Suprapubic skin (tissue), 4 donors: ENCODE data around the gene MAP3K20. TPM values are rescaled to one million over a fixed set of nuclear protein-coding genes. Genes with fewer than 3 reads are reported as not detected.
"Not testable (repeated sequence)": the region's sequence is repeated elsewhere in the genome, so short reads cannot be mapped to it uniquely, and the experiment has no call there.

Source experiments
- DNase-seq, 2 donors: peaks; one replicate each; pipeline ENCODE4 v3.0.0-alpha.2; 2019; ENCODE audit warnings: low spot score in 2 of 2
- H3K27ac ChIP-seq: fragments of 200-600 bp; sonication (generic); one replicate; pipeline ENCODE4 v1.5.1; 2019
- H3K27me3 ChIP-seq: fragments of 200-600 bp; sonication (generic); one replicate; pipeline ENCODE4 v1.5.1; 2019
- H3K36me3 ChIP-seq: fragments of 200-600 bp; sonication (generic); one replicate; pipeline ENCODE4 v1.5.1; 2019
- H3K4me1 ChIP-seq: fragments of 200-600 bp; sonication (generic); one replicate; pipeline ENCODE4 v1.5.1; 2019
- H3K4me3 ChIP-seq: fragments of 200-600 bp; sonication (generic); one replicate; pipeline ENCODE4 v1.5.1; 2019; ENCODE audit warnings: mild to moderate bottlenecking
- H3K9me3 ChIP-seq: fragments of 200-600 bp; sonication (generic); one replicate; pipeline ENCODE4 v1.5.1; 2019
- EP300 ChIP-seq: sonication (generic); formaldehyde crosslinking; IDR thresholded peaks from one replicate; pipeline ENCODE4 v1.6.1; 2017; ENCODE audit warnings: antibody characterized with exemption
- POLR2A ChIP-seq, 2 donors: fragments of 450-650 bp; IDR thresholded peaks; one replicate each; pipeline ENCODE4 v1.6.1; 2017; ENCODE audit warnings: antibody characterized with exemption in 2 of 2, mild to moderate bottlenecking in 2 of 2, moderate library complexity in 2 of 2
- POLR2AphosphoS5 ChIP-seq, 3 donors: sonication (generic); formaldehyde crosslinking; IDR thresholded peaks; one replicate each; pipeline ENCODE4 v1.6.1; 2017; ENCODE audit warnings: antibody characterized with exemption in 3 of 3
- WGBS: methylation state at CpG from one replicate; pipeline ENCODE4 v1.1.5; 2018; 5-methylcytosine and 5-hydroxymethylcytosine counted together
- total RNA-seq, 4 donors: library from RNA; depleted of rRNA; stranded (reverse); fragments of >200 nt; gene quantifications; one replicate each; pipeline ENCODE4 v1.1.0, GENCODE V29; 2016
- TF ChIP-seq, protein P1 (sequence below), 2 donors: fragments of 200-600 bp in 1 of 2; fragments of 450-650 bp in 1 of 2; sonication (generic) in 1 of 2; IDR thresholded peaks; one replicate each; pipeline ENCODE4 v1.5.1; 2016 to 2019; ENCODE audit warnings: antibody characterized with exemption in 2 of 2, mild to moderate bottlenecking in 1 of 2, moderate library complexity in 1 of 2

The MAP3K20 gene
- total RNA-seq, 4 donors from 2014 or later: 26.2 to 40.3 (median 33.6) TPM

DNA sequence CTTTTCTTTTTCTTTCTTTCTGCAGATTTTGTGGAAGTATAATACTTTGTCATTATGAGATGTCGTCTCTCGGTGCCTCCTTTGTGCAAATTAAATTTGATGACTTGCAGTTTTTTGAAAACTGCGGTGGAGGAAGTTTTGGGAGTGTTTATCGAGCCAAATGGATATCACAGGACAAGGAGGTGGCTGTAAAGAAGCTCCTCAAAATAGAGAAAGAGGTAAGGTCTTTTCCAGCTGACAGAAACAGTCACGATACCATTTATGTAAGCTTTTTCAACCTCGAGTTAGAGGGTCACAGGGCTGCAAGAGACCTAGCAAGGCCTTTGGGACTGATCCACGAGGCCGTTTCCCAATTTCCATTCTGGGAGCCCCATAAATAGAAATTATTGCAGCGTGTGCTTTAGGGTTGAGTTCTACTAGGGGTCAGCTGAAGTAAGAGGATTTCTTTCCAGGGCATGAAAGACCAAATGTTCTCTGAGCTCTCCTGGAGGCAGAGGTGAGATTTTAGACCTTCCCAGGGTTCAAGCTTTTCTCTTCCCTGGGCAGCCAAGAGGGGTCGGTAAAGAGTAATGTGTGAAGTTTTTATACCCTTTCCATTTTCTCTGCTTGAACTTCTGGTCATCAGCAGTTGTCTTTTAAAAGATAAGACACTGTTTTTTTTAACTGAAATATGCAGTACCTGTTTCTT, 15.5 kb downstream of the MAP3K20 start:
- TF ChIP-seq EP300: no peak
- TF ChIP-seq, protein P1, sequence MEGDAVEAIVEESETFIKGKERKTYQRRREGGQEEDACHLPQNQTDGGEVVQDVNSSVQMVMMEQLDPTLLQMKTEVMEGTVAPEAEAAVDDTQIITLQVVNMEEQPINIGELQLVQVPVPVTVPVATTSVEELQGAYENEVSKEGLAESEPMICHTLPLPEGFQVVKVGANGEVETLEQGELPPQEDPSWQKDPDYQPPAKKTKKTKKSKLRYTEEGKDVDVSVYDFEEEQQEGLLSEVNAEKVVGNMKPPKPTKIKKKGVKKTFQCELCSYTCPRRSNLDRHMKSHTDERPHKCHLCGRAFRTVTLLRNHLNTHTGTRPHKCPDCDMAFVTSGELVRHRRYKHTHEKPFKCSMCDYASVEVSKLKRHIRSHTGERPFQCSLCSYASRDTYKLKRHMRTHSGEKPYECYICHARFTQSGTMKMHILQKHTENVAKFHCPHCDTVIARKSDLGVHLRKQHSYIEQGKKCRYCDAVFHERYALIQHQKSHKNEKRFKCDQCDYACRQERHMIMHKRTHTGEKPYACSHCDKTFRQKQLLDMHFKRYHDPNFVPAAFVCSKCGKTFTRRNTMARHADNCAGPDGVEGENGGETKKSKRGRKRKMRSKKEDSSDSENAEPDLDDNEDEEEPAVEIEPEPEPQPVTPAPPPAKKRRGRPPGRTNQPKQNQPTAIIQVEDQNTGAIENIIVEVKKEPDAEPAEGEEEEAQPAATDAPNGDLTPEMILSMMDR (IDR thresholded peaks at IDR 0.05): no peak
- no peak for TF ChIP-seq POLR2AphosphoS5 (IDR thresholded peaks at IDR 0.05)
- TF ChIP-seq POLR2A (IDR thresholded peaks at IDR 0.05): no peak
- peaks cover 44% of the 10 kb centered on the region for H3K4me1 ChIP-seq
- H3K4me3 ChIP-seq: no peak overlapping the region
- WGBS: 76% methylated on average over 10 of the region's 10 CpGs
- H3K9me3 ChIP-seq: no peaks in the 10 kb centered on the region
- no peaks in the 10 kb centered on the region for H3K27me3 ChIP-seq
- H3K27ac ChIP-seq: peak overlapping the region; percentile 23
- no peaks in the 10 kb centered on the region for H3K36me3 ChIP-seq
- no peak for DNase-seq

DNA sequence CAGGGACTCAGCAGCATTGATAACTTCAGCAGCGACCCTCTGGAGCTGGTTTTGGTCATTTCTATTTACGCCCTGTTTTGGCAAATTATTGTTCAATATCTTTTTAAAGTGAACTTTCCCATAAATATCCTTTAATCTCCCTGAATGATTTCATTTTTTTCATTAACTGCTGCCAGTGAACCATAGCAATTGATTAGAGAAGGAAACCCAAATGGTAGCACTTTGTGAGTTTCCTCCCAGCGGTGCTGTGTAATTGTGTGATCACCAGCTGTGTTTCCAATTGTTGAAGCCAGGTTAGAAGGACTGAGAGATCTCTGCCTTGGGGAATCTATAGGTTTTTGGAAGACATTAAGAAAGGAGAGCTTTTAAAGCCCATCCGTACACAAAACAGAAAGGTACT, 16.3 kb downstream of the MAP3K20 start:
- 94% methylated on average over 4 of the region's 4 CpGs for WGBS

DNA sequence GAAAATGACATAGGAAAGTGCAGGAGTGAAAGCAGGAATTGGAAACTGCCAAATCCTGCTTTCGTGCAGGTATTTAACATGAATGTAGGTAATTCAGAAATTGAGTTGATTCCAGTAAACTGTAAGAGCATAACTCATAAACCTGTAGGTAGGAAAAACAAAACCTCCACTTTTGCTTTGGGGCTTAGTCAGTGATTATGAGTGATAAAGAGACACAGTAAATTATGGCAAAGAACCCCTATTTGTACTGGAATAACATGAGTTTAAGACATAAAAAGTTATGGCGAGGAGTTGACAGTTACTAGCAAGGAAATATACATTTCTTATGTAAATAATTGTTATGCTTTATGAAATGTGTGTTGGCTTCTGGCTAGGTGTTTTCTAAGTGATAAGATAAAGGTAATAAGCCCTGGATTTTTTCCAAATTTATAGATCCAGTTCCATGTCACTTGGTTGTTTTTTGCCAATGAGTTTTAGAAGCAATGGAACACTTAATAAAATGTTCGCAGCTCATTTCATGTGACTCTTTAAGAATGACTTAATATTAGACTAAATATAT, 17.3 kb downstream of the MAP3K20 start:
- H3K27ac ChIP-seq: no peak overlapping the region
- no peaks in the 10 kb centered on the region for H3K27me3 ChIP-seq
- TF ChIP-seq, protein P1 (IDR thresholded peaks at IDR 0.05): no peak
- TF ChIP-seq POLR2A (IDR thresholded peaks at IDR 0.05) (no peak), EP300 (no peak), POLR2AphosphoS5 (IDR thresholded peaks at IDR 0.05) (no peak)
- no peaks in the 10 kb centered on the region for H3K9me3 ChIP-seq
- H3K36me3 ChIP-seq: peaks cover 6% of the 10 kb centered on the region
- no peak overlapping the region for H3K4me3 ChIP-seq
- peaks cover 32% of the 10 kb centered on the region for H3K4me1 ChIP-seq
- DNase-seq: no peak
- WGBS: 71% methylated on average over 3 of the region's 3 CpGs

More for the DNA sequence above, 16.3 kb downstream of the MAP3K20 start:
- Histone ChIP-seq H3K36me3 (peaks cover 4% of the 10 kb centered on the region), H3K4me3 (no peak overlapping the region), H3K9me3 (no peaks in the 10 kb centered on the region), H3K4me1 (peaks cover 37% of the 10 kb centered on the region), H3K27ac (no peak overlapping the region), H3K27me3 (no peaks in the 10 kb centered on the region)
- DNase-seq: no peak
- no peak for TF ChIP-seq EP300
- TF ChIP-seq, protein P1 (IDR thresholded peaks at IDR 0.05): no peak
- TF ChIP-seq POLR2AphosphoS5 (IDR thresholded peaks at IDR 0.05): no peak
- no peak for TF ChIP-seq POLR2A (IDR thresholded peaks at IDR 0.05)

DNA sequence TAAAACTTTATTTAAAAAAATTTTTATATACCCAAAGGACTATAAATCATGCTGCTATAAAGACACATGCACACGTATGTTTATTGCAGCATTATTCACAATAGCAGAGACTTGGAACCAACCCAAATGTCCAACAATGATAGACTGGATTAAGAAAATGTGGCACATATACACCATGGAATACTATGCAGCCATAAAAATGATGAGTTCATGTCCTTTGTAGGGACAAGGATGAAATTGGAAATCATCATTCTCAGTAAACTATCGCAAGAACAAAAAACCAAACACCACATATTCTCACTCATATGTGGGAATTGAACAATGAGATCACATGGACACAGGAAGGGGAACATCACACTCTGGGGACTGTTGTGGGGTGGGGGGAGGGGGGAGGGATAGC, 18.0 kb downstream of the MAP3K20 start:
- WGBS: 83% methylated on average over 2 of the region's 2 CpGs
- H3K27ac ChIP-seq: not testable (repeated sequence)

DNA sequence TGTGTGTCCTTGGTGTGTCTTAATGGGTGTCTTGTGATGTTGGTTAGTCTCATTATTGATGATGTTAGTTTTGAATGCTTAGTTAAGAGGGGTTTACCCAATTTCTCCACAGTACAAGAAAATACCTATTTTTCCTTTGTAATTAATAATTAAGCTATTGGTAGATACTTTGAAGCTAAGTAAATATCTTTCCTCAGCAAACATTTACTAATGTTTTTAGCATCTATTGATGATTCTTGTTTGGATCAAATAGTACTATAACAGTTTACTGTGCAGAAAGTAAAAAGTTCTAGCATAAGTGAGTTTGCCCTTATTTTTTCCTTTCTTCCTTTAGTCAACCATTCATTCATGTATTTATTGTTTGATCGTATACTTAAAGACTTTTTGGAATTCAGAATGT, 19.1 kb downstream of the MAP3K20 start:
- Histone ChIP-seq H3K36me3 (peaks cover 6% of the 10 kb centered on the region), H3K27ac (no peak overlapping the region), H3K4me1 (peaks cover 20% of the 10 kb centered on the region), H3K4me3 (no peak overlapping the region), H3K9me3 (no peaks in the 10 kb centered on the region), H3K27me3 (no peaks in the 10 kb centered on the region)
- WGBS: 80% methylated on average over 1 of the region's 1 CpG
- no peak for DNase-seq
- TF ChIP-seq, protein P1 (IDR thresholded peaks at IDR 0.05): no peak
- TF ChIP-seq POLR2AphosphoS5 (IDR thresholded peaks at IDR 0.05) (no peak), POLR2A (IDR thresholded peaks at IDR 0.05) (no peak), EP300 (no peak)

More for the DNA sequence above, 18.0 kb downstream of the MAP3K20 start:
- H3K36me3 ChIP-seq, H3K4me3 ChIP-seq, DNase-seq, H3K9me3 ChIP-seq, H3K27me3 ChIP-seq: not testable (repeated sequence)
- H3K4me1 ChIP-seq: peaks cover 26% of the 10 kb centered on the region
